SW 1271 (cell line): ENCODE measurements around the gene RNF144A.
"Not testable (repeated sequence)": the region's sequence is repeated elsewhere in the genome, so short reads cannot be mapped to it uniquely, and the experiment has no call there.

ENCODE experiments used
- DNase-seq, 2 experiments: peaks; one replicate each; lab custom pipeline; 2025; lab: John Stamatoyannopoulos, UW

RNF144A gene

GRCh38 chr2:6929196-6929819, 12.1 kb downstream of the RNF144A start:
- DNase-seq: no peak

GRCh38 chr2:6930923-6931647, 13.9 kb downstream of the RNF144A start:
- no peak for DNase-seq

GRCh38 chr2:6931753-6932152, 14.5 kb downstream of the RNF144A start:
- DNase-seq: no peak

- DNase-seq: no peak
These were observed 15.0 kb downstream of the RNF144A start for GRCh38 chr2:6932206-6932605.

GRCh38 chr2:6932828-6933227, 15.6 kb downstream of the RNF144A start:
- no peak for DNase-seq

- no peak for DNase-seq
These were observed 16.7 kb downstream of the RNF144A start for GRCh38 chr2:6933911-6934310.

GRCh38 chr2:6934345-6934744, 17.1 kb downstream of the RNF144A start:
- DNase-seq: no peak

GRCh38 chr2:6934758-6935651, 17.8 kb downstream of the RNF144A start:
- no peak for DNase-seq

GRCh38 chr2:6935652-6936020, 18.4 kb downstream of the RNF144A start:
- DNase-seq: not testable (repeated sequence)

GRCh38 chr2:6937157-6937556, 19.9 kb downstream of the RNF144A start:
- DNase-seq: no peak

- DNase-seq: no peak
These were observed 20.4 kb downstream of the RNF144A start for GRCh38 chr2:6937582-6937981.

- no peak for DNase-seq
These were observed 21.9 kb downstream of the RNF144A start for GRCh38 chr2:6939071-6939470.

- DNase-seq: no peak
These were observed 23.6 kb downstream of the RNF144A start for GRCh38 chr2:6940820-6941219.

- no peak for DNase-seq
These were observed 24.3 kb downstream of the RNF144A start for GRCh38 chr2:6941299-6942046.

- no peak for DNase-seq
These were observed 25.6 kb downstream of the RNF144A start for GRCh38 chr2:6942848-6943247.

GRCh38 chr2:6943523-6943922, 26.3 kb downstream of the RNF144A start:
- DNase-seq: no peak

- no peak for DNase-seq
These were observed 26.8 kb downstream of the RNF144A start for GRCh38 chr2:6943971-6944370.

- DNase-seq: no peak
These were observed 27.3 kb downstream of the RNF144A start for GRCh38 chr2:6944555-6944954.

- DNase-seq: no peak
These were observed 28.0 kb downstream of the RNF144A start for GRCh38 chr2:6945087-6945813.

- DNase-seq: no peak
These were observed 28.6 kb downstream of the RNF144A start for GRCh38 chr2:6945821-6946220.

- no peak for DNase-seq
These were observed 29.5 kb downstream of the RNF144A start for GRCh38 chr2:6946722-6947121.
